ENCODE data around the gene CDKN2AIPNL.

CDKN2AIPNL gene

GRCh38 chr5:134411546-134412266, at the start of gene CDKN2AIPNL:
CDKN2AIPNL (minus strand) TSS chr5:134411881; CDS start chr5:134411854, 27 bp downstream.
- DNase-seq (ENCODE audit: low spot score), result peak; percentile 93

- DNase-seq (ENCODE audit: low spot score), result no peak
Measured at GRCh38 chr5:134460551-134460950, 48.9 kb upstream of the CDKN2AIPNL start.

GRCh38 chr5:134459491-134459890, 47.8 kb upstream of the CDKN2AIPNL start:
- DNase-seq (ENCODE audit: low spot score), result no peak

GRCh38 chr5:134459010-134459403, 47.3 kb upstream of the CDKN2AIPNL start:
- DNase-seq (ENCODE audit: low spot score), result no peak

- DNase-seq (ENCODE audit: low spot score), result no peak
Measured at GRCh38 chr5:134458234-134459009, 46.7 kb upstream of the CDKN2AIPNL start.

- no peak for DNase-seq (ENCODE audit: low spot score)
Measured at GRCh38 chr5:134457801-134458200, 46.1 kb upstream of the CDKN2AIPNL start.

GRCh38 chr5:134456825-134457224, 45.1 kb upstream of the CDKN2AIPNL start:
- DNase-seq (ENCODE audit: low spot score), result no peak

GRCh38 chr5:134455466-134455865, 43.8 kb upstream of the CDKN2AIPNL start:
- DNase-seq (ENCODE audit: low spot score), result no peak

- no peak for DNase-seq (ENCODE audit: low spot score)
Measured at GRCh38 chr5:134453016-134453415, 41.3 kb upstream of the CDKN2AIPNL start.

GRCh38 chr5:134451936-134452505, 40.3 kb upstream of the CDKN2AIPNL start:
- no peak for DNase-seq (ENCODE audit: low spot score)

- no peak for DNase-seq (ENCODE audit: low spot score)
Measured at GRCh38 chr5:134451225-134451935, 39.7 kb upstream of the CDKN2AIPNL start.

GRCh38 chr5:134450374-134450773, 38.7 kb upstream of the CDKN2AIPNL start:
- DNase-seq (ENCODE audit: low spot score), result no peak

GRCh38 chr5:134449167-134449566, 37.5 kb upstream of the CDKN2AIPNL start:
- no peak for DNase-seq (ENCODE audit: low spot score)

GRCh38 chr5:134447815-134448520, 36.3 kb upstream of the CDKN2AIPNL start:
- DNase-seq (ENCODE audit: low spot score), result no peak

- no peak for DNase-seq (ENCODE audit: low spot score)
Measured at GRCh38 chr5:134446938-134447337, 35.3 kb upstream of the CDKN2AIPNL start.

- DNase-seq (ENCODE audit: low spot score), result no peak
Measured at GRCh38 chr5:134445856-134446818, 34.5 kb upstream of the CDKN2AIPNL start.

- no peak for DNase-seq (ENCODE audit: low spot score)
Measured at GRCh38 chr5:134444941-134445471, 33.3 kb upstream of the CDKN2AIPNL start.

- DNase-seq (ENCODE audit: low spot score), result no peak
Measured at GRCh38 chr5:134440201-134440755, 28.6 kb upstream of the CDKN2AIPNL start.

GRCh38 chr5:134439210-134439654, 27.6 kb upstream of the CDKN2AIPNL start:
- no peak for DNase-seq (ENCODE audit: low spot score)

GRCh38 chr5:134438721-134439123, 27.0 kb upstream of the CDKN2AIPNL start:
- no peak for DNase-seq (ENCODE audit: low spot score)
